ENCODE data around the gene PHF20. TPM values are rescaled to one million over a fixed set of nuclear protein-coding genes. Genes with fewer than 3 reads are reported as not detected.
"Not testable (repeated sequence)": the region's sequence is repeated elsewhere in the genome, so short reads cannot be mapped to it uniquely, and the experiment has no call there.

The PHF20 gene
- total RNA-seq, 2 experiments from 2014 or later = 49.1 to 50.5 TPM

DNA sequence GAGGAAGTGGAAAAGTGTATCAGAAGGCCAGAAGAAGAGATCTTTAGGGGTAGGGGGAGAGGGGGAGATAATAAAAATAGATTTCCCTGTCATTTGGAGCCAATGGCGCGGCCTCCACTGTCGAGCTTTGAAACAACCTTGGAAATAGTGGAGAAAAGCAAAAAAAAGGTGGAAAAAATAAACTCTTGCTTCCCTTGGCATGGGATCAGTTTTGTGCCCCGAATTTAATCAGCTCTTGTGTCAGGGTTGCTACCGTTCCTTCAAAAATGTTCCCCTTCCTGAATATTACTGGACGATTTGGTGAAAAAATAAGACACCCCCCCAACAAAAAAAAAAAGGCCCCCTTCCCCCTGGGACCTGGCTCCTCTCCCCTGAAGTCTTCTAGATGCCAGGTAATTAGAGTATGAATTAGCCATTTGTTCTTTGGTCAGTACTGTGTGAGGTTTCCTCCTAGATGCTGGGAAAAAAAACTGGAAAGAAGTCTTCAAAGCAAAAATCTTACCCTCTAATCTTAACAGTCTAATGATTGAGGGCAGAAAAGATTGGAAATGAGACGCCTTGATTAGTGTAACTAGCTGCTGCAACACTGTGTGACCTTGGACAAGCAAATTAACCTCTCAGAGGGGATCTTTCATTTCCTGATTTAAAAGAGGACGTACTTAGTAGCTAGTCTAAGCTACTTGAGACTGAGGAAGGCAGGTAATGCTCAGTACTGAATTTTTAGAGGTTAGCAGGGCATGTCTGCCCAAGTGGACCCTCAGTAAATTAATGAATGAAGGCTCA, 28.9 kb upstream of the PHF20 start:
- Mint-ChIP-seq H3K9me3 (no peaks in the 10 kb centered on the region), H3K27me3 (peaks cover 2% of the 10 kb centered on the region), H3K36me3 (peaks cover 38% of the 10 kb centered on the region), H3K4me1 (ENCODE audit: low read depth) (peaks cover 37% of the 10 kb centered on the region), H3K4me3 (peak overlapping the region; percentile 96), H3K27ac (peak overlapping the region; percentile 98)
- CTCF ChIA-PET = interaction anchor here (0.7 to 3.5 kb wide), 12 partner anchors 25 to 295 kb away, joined by 3 to 23 read pairs (median 4); partner anchors contain the start of genes PHF20, SCAND1 and SPAG4
- no peak for DNase-seq
- POLR2A ChIA-PET = interaction anchor here (0.8 to 3.7 kb wide), 24 partner anchors 12 to 1065 kb away, joined by 3 to 154 read pairs (median 8); partner anchors contain the start of genes CEP250, CPNE1, NFS1 and PHF20
- intact Hi-C loops (cut with micrococcal nuclease) = loop anchor here (1.0 to 5.0 kb wide), 7 partner anchors 28 to 288 kb away; partner anchors contain the start of genes CEP250 and SCAND1

GRCh38 chr20:35743693-35744491, 27.9 kb upstream of the PHF20 start:
- DNase-seq = peak; percentile 45
- no peaks in the 10 kb centered on the region for H3K9me3 Mint-ChIP-seq
- H3K4me1 Mint-ChIP-seq (ENCODE audit: low read depth) = peaks cover 27% of the 10 kb centered on the region
- peak overlapping the region; percentile 96 for H3K4me3 Mint-ChIP-seq
- peaks cover 2% of the 10 kb centered on the region for H3K27me3 Mint-ChIP-seq
- H3K27ac Mint-ChIP-seq = peak overlapping the region; percentile 98
- peaks cover 28% of the 10 kb centered on the region for H3K36me3 Mint-ChIP-seq
- ChIA-PET POLR2A (interaction anchor here (0.8 to 3.7 kb wide), 10 partner anchors 17 to 331 kb away, joined by 3 to 154 read pairs (median 8); partner anchors contain the start of genes CPNE1, PHF20, RBM12 and SCAND1), CTCF (interaction anchor here (0.6 to 3.5 kb wide), 7 partner anchors 24 to 1635 kb away, joined by 3 to 23 read pairs (median 7); partner anchors contain the start of genes PHF20, SCAND1 and SPAG4)
- intact Hi-C loops (cut with micrococcal nuclease) = loop anchor here (2.0 to 5.0 kb wide), 2 partner anchors 33 to 138 kb away; no protein-coding TSS in a partner anchor

GRCh38 chr20:35744492-35744841, 27.3 kb upstream of the PHF20 start:
- DNase-seq, H3K27me3 Mint-ChIP-seq, H3K9me3 Mint-ChIP-seq: not testable (repeated sequence)
- ChIA-PET POLR2A (interaction anchor here (1.3 to 3.7 kb wide), 4 partner anchors 26 to 290 kb away, joined by 8 to 154 read pairs (median 36); partner anchors contain the start of genes PHF20 and SCAND1), CTCF (interaction anchor here (0.7 to 3.5 kb wide), 4 partner anchors 24 to 1636 kb away, joined by 3 to 20 read pairs (median 13); partner anchors contain the start of gene PHF20)
- peaks cover 25% of the 10 kb centered on the region for H3K36me3 Mint-ChIP-seq
- peak overlapping the region; percentile 96 for H3K4me3 Mint-ChIP-seq
- intact Hi-C loops (cut with micrococcal nuclease) = loop anchor here (5.0 kb wide), 1 partner anchor 138 kb away; no protein-coding TSS in a partner anchor
- H3K27ac Mint-ChIP-seq = peak overlapping the region; percentile 98
- peaks cover 24% of the 10 kb centered on the region for H3K4me1 Mint-ChIP-seq (ENCODE audit: low read depth)

- no peaks in the 10 kb centered on the region for H3K9me3 Mint-ChIP-seq
- intact Hi-C loops (cut with micrococcal nuclease) = no loop called here
- POLR2A ChIA-PET = no interaction called here
- no peak overlapping the region for H3K27ac Mint-ChIP-seq
- H3K27me3 Mint-ChIP-seq = no peaks in the 10 kb centered on the region
- no peaks in the 10 kb centered on the region for H3K36me3 Mint-ChIP-seq
- CTCF ChIA-PET = no interaction called here
- H3K4me1 Mint-ChIP-seq (ENCODE audit: low read depth) = no peaks in the 10 kb centered on the region
- no peak overlapping the region for H3K4me3 Mint-ChIP-seq
- no peak for DNase-seq
Measured at GRCh38 chr20:35750611-35751010, 21.2 kb upstream of the PHF20 start.

DNA sequence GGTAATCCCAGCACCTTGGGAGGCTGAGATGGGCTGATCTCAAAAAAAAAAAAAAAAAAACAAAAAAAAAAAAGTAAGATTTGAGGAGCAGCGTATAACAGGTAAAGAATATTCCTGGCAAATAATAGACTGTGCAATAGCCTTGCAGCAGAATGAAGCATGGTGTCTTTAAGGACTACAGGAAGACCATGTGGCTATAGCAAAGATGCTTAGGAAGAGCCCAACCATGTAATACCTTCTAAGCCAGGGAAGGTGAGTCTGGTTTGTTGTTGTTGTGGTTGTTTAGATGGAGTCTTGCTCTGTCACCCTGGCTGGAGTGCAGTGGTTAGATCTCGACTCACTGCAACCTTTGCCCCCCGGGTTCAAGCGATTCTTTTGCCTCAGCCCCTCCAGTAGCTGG, 15.4 kb upstream of the PHF20 start:
- no peak overlapping the region for H3K4me3 Mint-ChIP-seq
- ChIA-PET POLR2A (no interaction called here), CTCF (no interaction called here)
- H3K27me3 Mint-ChIP-seq = no peaks in the 10 kb centered on the region
- no peak for DNase-seq
- H3K27ac Mint-ChIP-seq = no peak overlapping the region
- intact Hi-C loops (cut with micrococcal nuclease) = no loop called here
- H3K9me3 Mint-ChIP-seq = no peaks in the 10 kb centered on the region
- peaks cover 10% of the 10 kb centered on the region for H3K4me1 Mint-ChIP-seq (ENCODE audit: low read depth)
- no peaks in the 10 kb centered on the region for H3K36me3 Mint-ChIP-seq

- no peaks in the 10 kb centered on the region for H3K36me3 Mint-ChIP-seq
- H3K4me3 Mint-ChIP-seq = no peak overlapping the region
- intact Hi-C loops (cut with micrococcal nuclease) = no loop called here
- no peak for DNase-seq
- ChIA-PET POLR2A (no interaction called here), CTCF (no interaction called here)
- no peaks in the 10 kb centered on the region for H3K27me3 Mint-ChIP-seq
- H3K4me1 Mint-ChIP-seq (ENCODE audit: low read depth) = peaks cover 10% of the 10 kb centered on the region
- H3K9me3 Mint-ChIP-seq = no peaks in the 10 kb centered on the region
- H3K27ac Mint-ChIP-seq = no peak overlapping the region
Measured at GRCh38 chr20:35757098-35757705, 14.6 kb upstream of the PHF20 start.

DNA sequence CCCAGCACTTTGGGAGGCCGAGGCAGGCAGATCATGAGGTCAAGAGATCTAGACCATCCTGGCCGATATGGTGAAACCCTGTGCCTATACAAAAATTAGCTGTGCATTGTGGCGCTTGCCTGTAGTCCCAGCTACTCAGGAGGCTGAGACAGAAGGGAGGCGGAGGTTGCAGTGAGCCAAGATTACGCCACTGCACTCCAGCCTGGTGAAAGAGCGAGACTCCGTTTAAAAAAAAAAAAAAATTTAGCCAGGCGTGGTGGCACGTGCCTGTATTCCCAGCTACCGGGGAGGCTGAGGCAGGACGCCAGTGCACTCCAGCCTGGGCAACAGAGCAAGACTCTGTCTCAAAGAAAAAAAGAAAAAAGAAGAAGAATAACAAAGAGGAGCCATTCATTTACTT, 10.3 kb upstream of the PHF20 start:
- DNase-seq; intact Hi-C loops (cut with micrococcal nuclease); H3K27me3 Mint-ChIP-seq; H3K9me3 Mint-ChIP-seq; CTCF ChIA-PET; H3K36me3 Mint-ChIP-seq; H3K4me3 Mint-ChIP-seq; H3K27ac Mint-ChIP-seq: not testable (repeated sequence)
- H3K4me1 Mint-ChIP-seq (ENCODE audit: low read depth) = peaks cover 17% of the 10 kb centered on the region
- POLR2A ChIA-PET = interaction anchor here (1.0 kb wide), 1 partner anchor 19 kb away, joined by 4 read pairs; no protein-coding TSS in a partner anchor

DNA sequence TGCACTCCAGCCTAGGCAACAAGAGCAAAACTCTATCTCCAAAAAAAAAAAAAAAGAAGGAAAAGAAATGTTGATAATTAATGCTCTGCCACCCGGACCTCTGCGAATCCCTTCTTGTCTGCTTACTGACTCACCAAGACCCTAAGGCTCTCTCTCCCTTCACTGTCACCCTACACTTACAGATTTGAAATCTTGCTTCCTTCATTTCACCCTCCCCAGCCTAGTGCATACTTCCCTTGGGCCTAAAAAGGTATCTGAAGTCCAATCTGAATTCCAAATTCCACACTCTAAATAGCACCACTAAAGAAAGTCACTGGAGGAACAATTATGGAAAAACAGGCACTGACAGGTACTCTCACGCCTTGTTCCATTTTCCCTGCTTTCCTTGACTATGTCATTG, 9.4 kb upstream of the PHF20 start:
- CTCF ChIA-PET = no interaction called here
- H3K27ac Mint-ChIP-seq = no peak overlapping the region
- intact Hi-C loops (cut with micrococcal nuclease) = no loop called here
- no peak for DNase-seq
- no peaks in the 10 kb centered on the region for H3K36me3 Mint-ChIP-seq
- no peak overlapping the region for H3K4me3 Mint-ChIP-seq
- H3K27me3 Mint-ChIP-seq = no peaks in the 10 kb centered on the region
- H3K4me1 Mint-ChIP-seq (ENCODE audit: low read depth) = peaks cover 17% of the 10 kb centered on the region
- no peaks in the 10 kb centered on the region for H3K9me3 Mint-ChIP-seq
- POLR2A ChIA-PET = no interaction called here

DNA sequence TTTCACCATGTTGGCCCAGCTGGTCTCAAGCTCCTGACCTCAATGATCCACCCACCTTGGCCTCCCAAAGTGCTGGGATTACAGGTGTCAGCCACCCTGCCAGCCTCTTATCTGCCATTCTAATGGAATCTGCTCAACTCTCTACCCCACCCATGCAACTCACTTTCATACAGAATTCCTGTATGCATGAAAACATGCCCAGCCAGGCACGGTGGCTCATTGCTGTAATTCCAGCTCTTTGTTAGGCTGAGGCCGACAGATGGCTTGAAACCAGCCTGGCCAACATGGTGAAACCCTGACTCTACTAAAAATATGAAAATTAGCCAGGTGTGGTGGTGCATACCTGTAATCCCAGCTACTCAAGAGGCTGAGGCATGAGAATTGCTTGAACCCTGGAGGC, 6.9 kb upstream of the PHF20 start:
- H3K27ac Mint-ChIP-seq, CTCF ChIA-PET: not testable (repeated sequence)
- POLR2A ChIA-PET = interaction anchor here (1.6 kb wide), 1 partner anchor 22 kb away, joined by 8 read pairs; the partner anchor contains the start of gene RBM39

DNA sequence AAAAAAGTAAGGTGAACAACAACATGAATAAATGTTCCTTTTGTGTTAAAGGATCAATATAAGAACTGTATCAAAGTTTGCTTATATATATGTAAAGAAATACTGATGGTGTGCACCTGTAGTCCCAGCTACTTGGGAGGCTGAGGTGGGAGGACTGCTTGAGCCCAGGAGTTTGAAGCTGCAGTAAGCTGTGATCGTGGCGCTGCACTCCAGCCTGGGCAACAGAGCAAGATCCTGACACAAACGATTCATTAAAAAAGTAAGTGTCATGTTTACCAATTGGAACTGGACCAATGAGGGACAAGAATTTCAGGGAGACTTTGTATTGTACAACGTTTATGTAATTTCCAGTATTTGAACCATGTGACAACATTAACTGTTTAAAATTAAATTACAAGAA, 5.0 kb upstream of the PHF20 start:
- POLR2A ChIA-PET = no interaction called here
- DNase-seq = no peak
- CTCF ChIA-PET = no interaction called here
- Mint-ChIP-seq H3K4me3 (no peak overlapping the region), H3K27ac (peak overlapping the region; percentile 62), H3K9me3 (no peaks in the 10 kb centered on the region), H3K4me1 (ENCODE audit: low read depth) (peaks cover 42% of the 10 kb centered on the region), H3K36me3 (peaks cover 4% of the 10 kb centered on the region), H3K27me3 (no peaks in the 10 kb centered on the region)
- intact Hi-C loops (cut with micrococcal nuclease) = no loop called here

More for the DNA sequence above, 6.9 kb upstream of the PHF20 start:
- H3K9me3 Mint-ChIP-seq; DNase-seq; intact Hi-C loops (cut with micrococcal nuclease); H3K36me3 Mint-ChIP-seq; H3K4me3 Mint-ChIP-seq; H3K27me3 Mint-ChIP-seq: not testable (repeated sequence)
- H3K4me1 Mint-ChIP-seq (ENCODE audit: low read depth) = peaks cover 34% of the 10 kb centered on the region

DNA sequence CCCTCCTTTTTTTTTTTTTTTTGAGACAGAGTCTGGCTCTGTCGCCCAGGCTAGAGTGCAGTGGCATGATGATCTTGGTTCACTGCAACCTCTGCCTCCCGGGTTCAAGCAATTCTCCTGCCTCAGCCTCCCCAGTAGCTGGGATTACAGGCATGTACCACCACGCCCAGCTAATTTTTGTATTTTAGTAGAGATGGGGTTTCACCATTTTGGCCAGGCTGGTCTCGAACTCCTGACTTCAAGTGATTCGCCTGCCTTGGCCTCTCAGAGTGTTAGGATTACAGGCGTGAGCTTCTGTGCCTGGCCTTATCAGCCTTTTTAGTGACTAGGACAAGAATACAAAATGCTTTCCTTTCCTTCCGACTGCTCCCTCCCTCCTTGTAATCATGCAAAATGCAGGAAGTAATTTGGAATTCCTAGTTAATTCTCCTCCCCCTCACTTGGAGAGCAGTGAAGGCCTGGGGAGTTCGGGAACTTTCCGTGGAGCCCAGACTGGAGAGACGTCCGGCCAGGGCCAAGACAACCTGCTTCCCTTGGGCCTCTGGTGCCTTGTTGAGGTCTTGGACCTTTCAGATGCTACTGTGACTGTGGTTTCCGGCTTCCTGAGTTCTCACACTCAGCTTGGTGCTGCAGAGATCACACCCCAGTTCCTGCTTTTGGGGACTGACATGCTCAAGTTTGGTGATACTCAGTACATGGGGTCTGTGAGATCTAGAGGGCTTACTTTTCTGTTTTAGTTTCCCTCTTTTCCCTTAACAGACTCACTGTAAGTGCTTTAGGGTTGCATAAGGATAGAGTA, 3.9 kb upstream of the PHF20 start:
- Mint-ChIP-seq H3K36me3 (peaks cover 4% of the 10 kb centered on the region), H3K27ac (peak overlapping the region; percentile 99), H3K27me3 (no peaks in the 10 kb centered on the region), H3K4me1 (ENCODE audit: low read depth) (peaks cover 40% of the 10 kb centered on the region), H3K9me3 (no peaks in the 10 kb centered on the region), H3K4me3 (peak overlapping the region; percentile 78)
- peak; percentile 75 for DNase-seq
- intact Hi-C loops (cut with micrococcal nuclease) = no loop called here
- CTCF ChIA-PET = interaction anchor here (0.7 to 2.1 kb wide), 4 partner anchors 25 to 223 kb away, joined by 3 to 19 read pairs (median 3); partner anchors contain the start of gene RBM39
- POLR2A ChIA-PET = interaction anchor here (1.5 to 6.4 kb wide), 3 partner anchors 25 to 186 kb away, joined by 9 to 154 read pairs (median 11); partner anchors contain the start of genes RBM39 and SCAND1
